DLD1 (cell line): ENCODE measurements around the gene CCDC78.
"Not testable (repeated sequence)": the region's sequence is repeated elsewhere in the genome, so short reads cannot be mapped to it uniquely, and the experiment has no call there.

Experiments
- in situ Hi-C: cut with HindIII; loops from 2 replicates; pipeline ENCODE4 v1.10.0; 2017; ENCODE audit warnings: low sequenced_read_pairs

CCDC78 gene

DNA sequence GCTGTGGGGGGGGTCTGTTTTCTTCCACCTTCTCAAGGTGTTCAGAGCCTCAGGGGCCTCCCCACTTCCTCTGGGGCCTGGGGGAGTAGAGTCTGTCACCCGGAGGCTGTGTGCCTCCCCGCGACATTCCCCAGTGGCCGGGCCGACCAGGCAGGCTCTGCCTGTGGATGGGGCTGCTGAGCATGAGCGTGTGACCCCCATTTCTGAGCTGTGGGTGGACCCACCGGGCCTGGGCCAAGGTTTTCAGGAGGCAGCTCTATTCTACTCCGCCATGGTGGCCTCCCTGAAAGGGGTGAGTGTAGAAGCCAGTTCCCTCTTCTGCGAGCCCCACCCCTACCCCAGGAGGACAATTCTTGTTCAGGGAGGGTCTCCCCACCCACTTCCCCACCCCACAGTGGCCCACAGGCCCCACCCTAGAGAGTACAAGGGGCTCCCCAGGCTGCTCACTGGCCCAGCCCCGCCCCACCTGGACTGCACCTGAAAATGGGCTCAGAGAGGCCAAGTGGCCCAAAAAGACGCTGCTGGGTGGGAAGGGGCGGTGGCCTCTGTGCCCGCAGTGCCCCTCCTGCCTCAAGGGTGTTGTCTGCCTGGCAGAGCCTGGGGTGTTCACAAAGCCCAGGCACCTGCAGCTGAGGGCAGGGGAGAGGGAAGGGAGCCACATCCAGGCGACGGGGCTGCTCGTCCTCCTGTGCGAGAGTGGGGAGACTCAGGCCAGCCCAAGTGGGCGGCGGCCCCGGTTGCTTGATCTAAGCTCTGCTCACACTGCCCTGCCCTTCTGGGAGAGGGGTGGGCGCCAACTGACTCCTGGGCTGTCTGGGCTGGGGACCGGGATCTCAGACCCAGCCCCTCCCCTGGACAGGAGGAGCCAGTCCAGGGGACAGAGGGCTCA, 35.6 kb upstream of the CCDC78 start:
- in situ Hi-C loops: no loop called here

DNA sequence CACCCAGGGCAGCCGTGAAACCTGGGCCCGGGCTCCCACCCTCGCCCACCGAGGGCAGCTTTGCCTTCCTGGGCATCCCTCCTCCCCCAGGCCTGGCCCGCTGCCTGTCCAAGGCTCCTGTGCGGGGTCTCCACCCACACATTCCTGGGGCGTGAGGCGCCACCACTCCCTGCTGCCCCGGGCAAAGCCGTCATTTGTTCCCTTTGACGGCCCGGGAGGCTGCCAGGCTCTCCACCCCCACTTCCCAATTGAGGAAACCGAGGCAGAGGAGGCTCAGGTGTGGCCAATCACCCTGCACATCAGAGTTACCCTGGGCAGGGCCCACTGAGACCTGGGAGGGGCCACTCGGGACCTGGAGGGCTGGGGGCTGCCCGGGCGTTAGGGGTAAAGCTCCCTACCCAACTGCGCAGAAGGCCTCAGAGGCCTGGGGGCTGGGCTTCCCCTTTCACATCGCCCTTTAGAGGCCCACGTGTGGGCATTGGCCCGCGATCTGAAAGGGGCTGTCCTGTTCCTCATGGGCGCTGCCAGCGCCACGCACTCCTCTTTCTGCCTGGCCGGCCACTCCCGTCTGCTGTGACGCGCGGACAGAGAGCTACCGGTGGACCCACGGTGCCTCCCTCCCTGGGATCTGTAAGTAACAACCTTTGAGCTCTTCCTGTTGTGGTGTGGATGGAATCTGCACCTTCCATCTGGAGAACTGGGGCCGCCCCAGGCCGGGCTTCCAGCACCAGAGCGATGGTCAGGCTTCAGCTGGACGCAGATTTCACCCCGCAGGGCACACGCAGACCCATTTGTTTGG, 34.5 kb upstream of the CCDC78 start, which contains the start of gene MSLN:
TSS of gene MSLN (plus strand) at position 190 of the 799 bp plus-strand sequence. CDS start 1,947 bp downstream, outside the sequence.
- in situ Hi-C loops: no loop called here

DNA sequence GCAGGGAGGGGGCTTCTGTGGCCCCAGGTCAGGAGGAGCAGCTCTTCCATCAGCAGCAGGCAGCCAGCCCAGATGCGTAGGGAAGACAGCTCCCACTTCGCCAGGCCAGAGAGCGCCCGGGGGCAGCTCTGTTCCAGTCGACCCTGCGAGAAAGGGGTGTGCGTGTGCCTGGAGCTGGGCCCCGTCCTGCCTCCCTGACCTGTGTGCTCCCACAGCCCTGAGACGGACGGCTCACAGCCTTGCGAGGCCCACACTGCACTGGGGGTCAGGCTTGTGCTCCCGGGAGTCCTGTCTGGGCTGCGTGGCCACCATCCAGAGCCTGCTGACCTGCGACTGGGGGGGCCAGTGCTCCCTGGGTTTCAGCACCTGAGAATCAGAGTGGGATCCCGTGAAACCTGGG, 33.8 kb upstream of the CCDC78 start:
- in situ Hi-C loops: no loop called here

DNA sequence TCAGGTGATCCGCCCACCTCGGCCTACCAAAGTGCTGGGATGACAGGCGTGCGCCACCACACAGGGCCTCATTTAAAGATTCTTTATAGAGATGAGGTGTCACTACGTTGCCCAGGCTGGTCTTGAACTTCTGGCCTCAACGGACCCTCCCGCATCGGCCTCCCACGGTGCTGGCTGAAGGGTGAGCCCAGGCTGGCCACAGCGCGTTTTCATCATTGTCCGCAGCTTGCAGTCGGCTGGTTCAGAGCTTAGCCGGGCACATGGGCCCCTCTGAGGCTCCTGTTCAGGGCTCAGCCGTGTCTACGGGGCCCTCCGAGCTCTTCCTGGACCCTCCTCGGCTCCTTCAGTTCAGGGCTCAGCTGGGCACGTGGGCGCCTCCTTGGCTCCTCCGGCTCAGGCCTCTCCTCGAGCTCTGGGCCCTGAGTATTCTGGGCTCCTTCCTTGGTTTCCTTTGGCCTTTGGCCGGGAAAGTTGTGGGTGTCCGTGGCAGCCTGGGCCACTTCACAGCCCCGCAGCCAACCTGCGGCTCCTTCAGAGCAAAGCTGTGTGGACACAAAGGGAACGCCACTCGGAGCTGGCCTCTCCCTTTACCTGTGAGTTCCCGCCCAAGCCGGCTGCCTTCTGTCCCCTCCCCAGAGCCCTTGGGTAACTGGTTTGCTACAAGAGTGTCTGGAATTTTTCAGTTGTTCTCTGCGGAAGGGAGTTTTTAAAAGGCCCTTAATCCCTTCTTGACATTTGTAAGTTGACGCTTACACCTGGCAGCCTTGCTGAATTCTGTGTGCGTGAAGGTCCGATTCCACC, 33.1 kb upstream of the CCDC78 start:
- in situ Hi-C loops: no loop called here

DNA sequence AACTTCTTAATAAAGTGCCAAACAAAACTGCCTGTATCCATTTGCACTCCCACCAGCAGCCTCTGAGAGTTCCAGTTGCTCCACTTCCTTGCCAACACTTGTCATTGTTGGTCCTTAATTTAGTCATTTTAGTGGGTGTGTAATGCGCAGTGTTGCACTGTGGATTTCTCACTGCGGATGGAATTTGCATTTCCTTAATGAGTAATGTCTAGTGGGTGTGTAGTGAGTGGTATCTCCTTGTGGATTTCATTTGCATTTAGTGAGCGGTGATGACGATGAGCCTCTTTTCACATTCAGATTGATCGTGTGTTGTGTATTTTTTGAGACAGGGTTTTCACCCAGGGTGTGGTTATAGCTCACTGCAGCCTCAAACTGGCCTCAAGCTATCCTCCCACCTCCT, 30.2 kb upstream of the CCDC78 start:
- in situ Hi-C loops: no loop called here

DNA sequence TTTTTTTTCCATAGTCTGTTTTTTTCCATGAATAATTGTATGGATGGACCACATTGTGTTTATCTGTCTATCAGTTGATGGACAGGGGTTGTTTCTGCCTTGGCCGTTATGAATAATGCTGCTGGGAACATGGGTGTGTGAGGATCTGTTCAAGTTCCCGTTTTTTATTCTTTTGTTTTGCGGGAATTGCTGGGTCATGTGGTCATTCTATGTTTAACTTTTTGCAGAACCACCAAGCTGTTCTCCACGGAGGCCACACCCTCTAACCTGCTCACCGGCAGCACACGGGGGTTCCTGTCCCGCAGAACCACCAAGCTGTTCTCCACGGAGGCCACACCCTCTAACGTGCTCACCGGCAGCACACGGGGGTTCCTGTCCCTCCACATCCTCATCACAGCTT, 28.4 kb upstream of the CCDC78 start:
- in situ Hi-C loops: no loop called here

DNA sequence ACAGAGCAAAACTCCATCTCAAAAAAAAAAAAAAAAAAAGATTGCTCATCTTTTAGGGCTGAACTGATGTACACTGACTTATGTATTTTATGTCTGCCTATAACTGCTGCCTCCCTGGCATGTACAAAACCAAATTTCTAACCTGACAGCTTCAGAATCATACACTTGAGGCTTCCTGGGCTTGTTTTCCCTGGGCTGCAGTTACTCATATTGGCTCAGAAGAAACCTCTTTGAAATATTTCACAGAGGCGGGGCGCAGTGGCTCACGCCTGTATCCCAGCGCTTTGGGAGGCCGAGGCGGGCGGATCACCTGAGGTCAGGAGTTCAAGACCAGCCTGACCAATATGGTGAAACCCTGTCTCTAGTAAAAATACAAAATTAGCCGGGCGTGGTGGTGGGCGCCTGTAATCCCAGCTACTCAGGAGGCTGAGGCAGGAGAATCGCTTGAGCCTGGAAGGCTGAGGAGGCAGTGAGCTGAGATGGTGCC, 27.9 kb upstream of the CCDC78 start:
- in situ Hi-C loops: not testable (repeated sequence)

DNA sequence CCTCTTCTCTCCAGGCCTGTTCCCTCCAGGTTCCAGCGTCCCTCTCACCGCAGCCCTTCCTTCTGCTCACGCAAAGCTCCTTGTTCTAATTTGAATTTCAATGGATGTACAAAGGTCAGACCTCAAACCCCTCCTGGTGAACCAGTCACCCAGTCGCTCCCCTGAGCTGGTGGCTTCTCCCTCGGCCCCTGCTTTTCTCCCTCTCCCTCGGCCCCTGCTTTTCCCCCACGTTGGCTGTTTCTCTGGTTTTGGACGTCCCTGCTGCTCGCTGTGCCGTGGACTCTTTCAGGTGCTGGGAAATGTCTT, 25.7 kb upstream of the CCDC78 start:
- in situ Hi-C loops: no loop called here

DNA sequence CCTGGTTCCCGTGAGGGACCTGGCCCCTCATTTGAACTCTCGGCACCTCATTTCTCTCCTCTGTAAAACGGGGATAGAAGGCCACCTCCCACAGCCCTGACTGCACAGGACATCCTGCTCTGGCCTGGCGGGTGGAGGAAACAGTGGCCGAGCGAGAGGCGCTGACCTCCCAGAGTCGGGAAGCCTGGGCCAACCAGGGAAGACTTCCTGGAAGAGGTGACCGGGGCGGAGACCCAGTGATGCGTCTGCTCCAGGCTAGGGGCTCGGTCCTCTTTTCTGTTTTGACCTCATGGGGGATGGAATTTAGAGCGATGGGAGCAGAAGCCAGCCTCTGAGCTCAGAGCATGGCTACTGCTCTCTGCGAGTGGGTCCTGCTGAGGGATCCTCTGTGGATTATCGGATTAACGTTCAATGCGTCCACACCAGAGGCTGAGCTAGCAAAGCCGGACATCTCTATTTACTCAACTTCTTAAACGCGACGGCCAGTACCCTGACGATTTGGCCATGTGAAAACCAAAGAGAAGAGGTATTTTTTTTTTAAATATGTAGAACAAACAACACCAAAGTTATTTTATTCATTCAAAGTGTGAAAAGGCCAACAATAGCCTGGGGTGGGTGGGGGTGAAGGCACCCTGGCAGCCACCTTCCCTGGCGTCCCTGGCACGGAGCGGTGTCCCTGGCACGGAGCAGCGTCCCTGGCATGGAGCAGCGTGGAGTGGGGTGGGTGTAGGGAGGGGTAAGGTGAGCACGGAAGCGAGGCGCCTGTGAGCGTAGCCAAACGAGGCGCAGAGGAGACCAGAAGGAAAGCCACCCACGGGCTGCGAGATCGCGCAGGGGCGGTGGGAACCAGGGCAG, 25.1 kb upstream of the CCDC78 start:
- in situ Hi-C loops: no loop called here

DNA sequence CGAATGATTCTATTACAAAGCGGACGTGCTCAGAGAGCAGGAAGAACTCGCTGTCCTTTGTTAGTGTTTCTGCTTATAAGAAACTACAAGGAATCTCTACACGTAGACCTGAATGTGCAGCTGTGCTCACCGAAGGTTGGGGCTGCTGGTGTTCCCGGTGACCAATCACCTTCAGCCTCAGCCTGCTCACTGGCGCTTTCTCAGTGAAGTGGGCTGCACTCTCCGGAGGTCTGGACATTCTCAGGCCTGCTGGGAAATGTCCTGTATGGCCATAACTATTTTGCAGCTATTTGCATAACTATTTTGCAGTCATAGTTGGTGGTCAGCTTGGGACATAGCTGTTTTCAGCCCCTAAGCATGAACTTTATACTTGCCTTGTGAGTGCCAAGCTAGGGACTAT, 24.2 kb upstream of the CCDC78 start:
- in situ Hi-C loops: no loop called here

DNA sequence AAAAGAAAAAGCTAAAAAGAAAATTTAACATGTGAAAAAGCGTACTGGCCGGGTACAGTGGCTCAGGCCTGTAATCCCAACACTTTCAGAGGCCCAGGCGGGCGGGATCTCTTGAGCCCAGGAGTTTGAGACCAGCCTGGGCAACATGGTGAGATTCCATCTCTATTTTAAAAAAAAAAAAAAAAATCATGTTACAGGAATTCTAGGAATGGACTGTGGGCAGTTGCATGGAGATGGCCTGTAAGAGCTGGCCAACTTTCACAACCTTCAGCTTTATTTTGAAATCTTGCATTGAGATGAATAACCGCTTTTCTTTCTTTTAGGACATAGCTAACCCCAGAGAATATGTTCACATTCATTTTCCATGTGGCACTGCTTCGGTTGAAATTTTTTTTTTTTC, 22.8 kb upstream of the CCDC78 start:
- in situ Hi-C loops: no loop called here

DNA sequence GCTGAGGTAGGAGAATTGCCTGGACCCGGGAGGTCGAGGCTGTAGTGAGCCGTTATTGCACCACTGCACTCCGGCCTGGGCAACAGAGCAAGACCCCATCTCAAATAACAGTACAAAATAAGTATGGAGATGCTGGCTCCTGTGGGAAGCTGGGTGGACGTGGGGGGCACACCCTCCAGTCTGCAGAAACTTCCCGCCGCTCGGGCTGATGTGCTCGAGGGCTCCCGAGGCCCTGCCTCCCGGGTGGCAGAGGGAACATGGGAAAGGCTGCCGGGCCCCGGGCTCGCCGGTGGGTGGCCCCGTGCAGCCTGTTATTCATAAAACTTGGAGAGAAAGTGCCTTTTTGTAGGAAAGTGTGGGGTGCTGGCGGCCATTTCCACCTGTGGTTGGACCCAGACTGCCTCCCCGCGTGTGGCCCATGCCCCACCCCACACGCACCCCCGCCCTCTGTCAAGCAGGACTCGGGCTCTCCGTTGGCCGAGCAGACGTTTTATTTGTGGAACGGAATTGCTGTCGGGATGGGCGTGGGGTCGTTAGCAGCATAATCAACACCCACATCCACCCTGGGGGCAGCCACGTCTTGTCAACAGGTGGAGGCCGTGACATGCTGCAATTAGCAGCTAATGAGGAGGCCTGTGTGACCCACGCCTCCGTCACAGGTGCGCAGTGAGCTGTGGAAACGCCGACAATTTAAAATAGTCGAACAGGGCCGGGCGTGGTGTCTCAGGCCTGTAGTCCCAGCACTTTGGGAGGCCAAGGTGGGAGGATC, 21.9 kb upstream of the CCDC78 start:
- in situ Hi-C loops: no loop called here

DNA sequence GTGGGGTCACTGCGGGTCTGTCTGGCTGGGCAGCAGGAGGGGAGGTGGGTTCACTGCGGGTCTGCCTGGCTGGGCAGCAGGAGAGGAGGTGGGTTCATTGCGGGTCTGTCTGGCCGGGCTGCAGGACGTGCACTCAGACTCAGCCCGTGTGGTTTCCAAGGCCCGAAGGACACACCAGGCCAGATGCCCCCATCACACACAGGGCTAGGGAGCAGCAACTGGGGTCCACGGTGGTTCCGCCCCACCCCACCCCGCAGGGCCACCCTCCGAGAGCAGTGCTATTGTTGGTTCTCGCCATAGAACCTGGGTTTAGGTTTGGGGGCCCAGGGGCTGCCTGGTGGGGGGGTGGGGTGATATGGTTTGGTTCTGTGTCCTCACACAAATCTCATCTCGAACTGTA, 20.4 kb upstream of the CCDC78 start:
- in situ Hi-C loops: no loop called here

DNA sequence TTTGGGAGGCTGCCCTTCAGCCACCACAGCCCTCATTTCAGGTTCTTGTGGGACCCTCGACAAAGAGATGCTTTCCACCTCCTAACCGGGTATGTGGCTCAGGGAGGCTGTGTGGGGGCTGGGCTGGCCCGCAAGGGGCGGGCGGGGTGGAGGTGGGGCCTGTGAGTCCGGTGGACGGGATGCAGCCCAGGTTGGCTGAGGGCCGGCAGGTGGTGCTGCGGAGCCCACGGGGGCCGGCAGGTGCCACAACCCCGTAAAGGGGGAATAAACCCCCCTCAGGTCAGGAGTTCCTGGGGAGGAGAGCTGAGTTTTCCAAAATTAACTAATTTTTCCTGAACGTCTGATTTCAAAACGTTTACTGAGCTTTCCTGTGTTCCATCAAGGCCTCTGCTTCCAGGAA, 19.5 kb upstream of the CCDC78 start:
- in situ Hi-C loops: no loop called here

DNA sequence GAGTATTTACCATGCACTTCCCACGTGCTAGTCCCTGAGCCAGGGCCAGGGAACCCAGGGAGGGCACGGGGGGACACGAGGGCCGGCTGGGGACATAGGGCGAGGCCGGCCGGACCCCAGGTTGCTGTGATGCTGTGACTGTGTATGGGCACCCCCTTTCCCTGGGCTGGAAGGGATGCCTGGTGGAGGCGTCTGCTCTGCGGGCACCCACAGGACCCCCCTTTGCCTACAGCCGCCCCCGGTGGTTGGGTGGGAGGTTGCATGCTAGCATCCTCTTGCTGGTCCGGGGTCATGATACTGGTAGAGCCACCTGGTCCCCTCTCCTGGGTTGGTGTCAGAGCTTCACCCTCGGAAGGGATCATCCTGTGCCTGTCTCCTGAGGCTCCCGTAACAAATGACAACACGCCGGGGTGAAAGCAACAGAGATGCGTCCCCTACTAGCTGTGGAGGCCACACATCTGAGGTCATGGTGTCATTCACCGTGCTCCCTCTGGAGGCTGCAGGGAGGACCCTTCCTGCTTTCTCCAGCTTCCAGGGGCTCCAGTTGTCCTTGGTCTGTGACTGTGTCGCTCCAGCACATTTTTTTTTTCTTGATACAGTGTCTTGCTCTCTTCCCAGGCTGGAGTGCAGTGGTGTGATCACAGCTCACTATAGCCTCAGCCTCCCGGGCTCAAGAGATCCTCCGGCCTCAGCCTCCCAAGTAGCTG, 17.7 kb upstream of the CCDC78 start:
- in situ Hi-C loops: no loop called here

DNA sequence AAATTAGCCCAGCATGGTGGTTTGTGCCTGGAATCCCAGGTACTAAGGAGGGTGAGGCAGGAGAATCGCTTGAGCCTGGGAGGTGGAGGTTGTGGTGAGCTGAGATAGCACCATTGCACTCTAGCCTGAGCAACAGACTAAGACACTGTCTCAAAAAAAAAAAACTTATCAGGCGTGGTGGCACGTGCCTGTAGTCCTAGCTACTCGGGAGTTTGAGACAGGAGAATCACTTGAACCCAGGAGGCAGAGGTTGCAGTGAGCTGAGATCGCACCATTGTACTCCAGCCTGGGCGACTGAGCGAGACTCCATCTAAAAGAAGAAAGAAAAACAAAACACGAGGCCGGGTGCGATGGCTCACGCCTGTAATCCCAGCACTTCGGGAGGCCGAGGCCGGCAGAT, 16.7 kb upstream of the CCDC78 start:
- in situ Hi-C loops: not testable (repeated sequence)

DNA sequence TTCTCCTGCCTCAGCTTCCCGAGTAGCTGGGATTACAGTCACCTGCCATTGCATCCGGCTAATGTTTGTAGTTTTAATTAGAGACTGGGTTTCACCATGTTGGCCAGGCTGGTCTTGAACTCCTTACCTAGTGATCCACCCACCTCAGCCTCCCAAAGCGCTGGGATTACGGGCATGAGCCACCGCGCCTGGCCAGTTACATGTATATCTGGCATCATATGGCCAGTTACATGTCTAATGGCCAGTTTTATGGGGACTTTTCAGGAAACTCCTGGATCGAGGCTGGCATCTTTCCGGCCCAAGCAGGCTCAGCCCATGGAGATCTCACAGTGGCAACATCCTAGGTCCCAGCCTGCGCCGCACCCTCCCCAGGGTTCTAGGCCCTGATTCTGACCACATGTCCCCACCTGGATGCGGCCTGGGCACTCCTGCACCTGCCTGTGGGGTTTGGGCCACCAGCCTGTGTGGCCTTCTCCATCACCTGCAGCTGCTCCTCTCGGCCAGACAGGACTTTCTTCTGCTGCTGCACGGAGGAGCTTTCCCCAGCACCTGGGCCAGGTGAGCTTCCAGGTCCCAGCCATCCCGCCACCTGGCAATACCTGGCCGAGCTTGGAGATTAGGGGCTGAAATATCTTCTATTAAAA, 15.9 kb upstream of the CCDC78 start:
- in situ Hi-C loops: no loop called here

DNA sequence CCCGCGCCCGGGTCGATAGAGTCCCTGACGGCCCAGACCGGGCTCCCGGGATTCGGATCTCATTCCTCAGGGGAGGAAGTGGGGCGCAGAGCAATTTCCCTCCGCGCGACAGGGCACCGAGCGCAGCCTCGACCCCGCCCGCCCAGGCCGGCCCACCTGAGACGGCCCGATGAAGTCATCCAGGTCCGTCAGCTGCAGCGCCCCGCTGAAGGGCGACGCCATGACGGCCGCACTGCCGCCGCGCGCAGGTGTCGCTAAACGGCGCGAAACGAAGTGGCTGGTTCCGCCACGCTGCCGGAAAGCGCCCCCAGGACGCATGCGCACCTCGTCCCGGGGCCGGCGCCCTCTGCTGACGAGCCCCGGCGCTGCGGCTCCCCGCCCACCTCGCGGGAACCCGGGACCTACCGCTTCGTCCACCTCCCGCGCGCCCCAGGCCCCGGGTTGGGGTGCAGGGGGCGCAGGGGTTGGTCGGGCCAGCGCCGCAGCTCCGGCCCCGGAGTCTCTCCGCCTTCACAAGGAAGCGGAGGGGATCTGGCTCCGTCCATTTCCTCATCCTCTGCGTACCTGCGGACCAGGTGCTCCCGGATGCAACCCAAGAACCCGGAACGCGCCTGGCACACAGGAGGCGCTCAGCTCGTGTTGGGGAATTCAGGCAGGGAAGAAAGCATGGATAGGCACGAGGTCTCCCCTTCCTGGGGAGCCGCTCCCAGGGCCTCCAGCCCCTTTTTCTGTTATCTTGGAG, 14.7 kb upstream of the CCDC78 start, which contains the start of gene CIAO3:
TSS of gene CIAO3 (minus strand) at position 234 of the 742 bp plus-strand sequence. CDS start at position 222, 12 bp downstream.
- in situ Hi-C loops: no loop called here
